Progenitor cell of endocrine pancreas (in vitro differentiated cells): ENCODE results near the gene RPL38. TPM values are rescaled to one million over a fixed set of nuclear protein-coding genes. Genes with fewer than 3 reads are reported as not detected.

Experiments
- DNase-seq: peaks from one replicate; pipeline ENCODE4 v3.0.0; 2021; ENCODE audit warnings: low spot score; ENCODE audit not compliant: unreplicated experiment
- H3K27ac Mint-ChIP-seq: 2 replicates; pipeline ENCODE4 v1.8.0; 2021; ENCODE audit warnings: mild to moderate bottlenecking, moderate library complexity, mixed read lengths
- H3K27me3 Mint-ChIP-seq: 2 replicates; pipeline ENCODE4 v1.8.0; 2021; ENCODE audit warnings: mixed read lengths
- H3K36me3 Mint-ChIP-seq: 2 replicates; pipeline ENCODE4 v1.8.0; 2022; ENCODE audit warnings: mixed read lengths; ENCODE audit not compliant: insufficient read depth
- H3K4me1 Mint-ChIP-seq: 2 replicates; pipeline ENCODE4 v1.8.0; 2021; ENCODE audit warnings: low read depth, mixed read lengths
- H3K4me3 Mint-ChIP-seq: 2 replicates; pipeline ENCODE4 v1.8.0; 2021; ENCODE audit warnings: low read depth, mild to moderate bottlenecking, moderate library complexity, mixed read lengths
- H3K9me3 Mint-ChIP-seq: 2 replicates; pipeline ENCODE4 v1.8.0; 2021; ENCODE audit warnings: low read depth, mixed read lengths
- long read RNA-seq: library from polyadenylated mRNA; unstranded; transcript quantifications from one replicate; pipeline ENCODE4 v2.0.0, GENCODE V29; 2020
- total RNA-seq: library from RNA; stranded (reverse); gene quantifications from 2 replicates; pipeline ENCODE4 v1.2.1, GENCODE V29; 2021
- TF ChIP-seq, protein P1 (sequence below): fragments of 200-600 bp; sonication (generic); IDR thresholded peaks from one replicate; pipeline ENCODE4 v1.5.0; 2021; ENCODE audit warnings: antibody characterized with exemption, mild to moderate bottlenecking; ENCODE audit not compliant: unreplicated experiment

Gene RPL38
- total RNA-seq, result 798 and 811 TPM in 2 replicates
- long read RNA-seq, transcript RPL38-202 (5 exons, 431 nt), result minor isoform, 26 of 152 reads
- long read RNA-seq, transcript RPL38-201 (5 exons, 1,170 nt), result major isoform, 113 of 152 reads
- long read RNA-seq, partial matches to known transcripts, result 2 of 152 reads
- long read RNA-seq, other reads (novel, unspliced or antisense), result 4 of 152 reads

DNA sequence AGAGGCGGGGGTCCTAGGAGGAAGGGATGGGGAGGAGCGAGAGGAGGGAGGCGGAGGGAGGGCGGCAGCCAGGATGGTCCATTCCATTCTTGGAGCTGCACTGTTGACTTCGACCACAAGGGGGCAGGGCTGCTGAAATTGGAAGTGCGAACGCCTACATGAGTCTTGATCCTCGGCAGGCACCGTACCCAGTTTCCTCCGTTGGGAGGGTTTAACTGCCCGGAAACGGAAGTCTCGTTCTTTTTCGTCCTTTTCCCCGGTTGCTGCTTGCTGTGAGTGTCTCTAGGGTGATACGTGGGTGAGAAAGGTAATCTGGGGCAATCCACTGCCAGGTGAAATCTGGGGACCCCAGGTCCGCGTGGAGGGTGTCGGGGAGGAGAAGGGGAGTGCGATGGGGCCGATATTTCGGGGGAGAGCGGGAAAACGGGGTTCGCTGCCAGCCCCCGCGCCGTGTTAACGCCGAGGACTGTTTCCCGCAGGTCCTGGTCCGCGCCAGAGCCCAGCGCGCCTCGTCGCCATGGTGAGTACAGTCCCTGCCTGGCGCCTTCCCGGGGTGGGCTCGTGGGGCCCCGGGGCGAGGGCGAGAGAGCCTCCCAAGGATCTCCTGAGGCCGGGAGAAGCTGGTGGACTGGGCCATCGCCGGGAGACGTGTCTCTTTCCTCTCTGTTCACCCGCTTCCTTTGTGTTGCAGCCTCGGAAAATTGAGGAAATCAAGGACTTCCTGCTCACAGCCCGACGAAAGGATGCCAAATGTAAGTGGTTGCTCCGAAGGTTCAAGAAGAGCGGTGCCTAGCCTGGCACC lies at the start of gene RPL38:
RPL38 (plus strand) TSS at position 240 of the 802 bp plus-strand sequence; CDS start at position 518, 278 bp downstream.
- Mint-ChIP-seq H3K27ac (peak within 1 kb of the TSS; percentile 99), H3K4me3 (peak within 1 kb of the TSS; percentile 100), H3K36me3 (peaks cover 13% of the 10 kb centered on the region), H3K27me3 (peaks cover 28% of the 10 kb centered on the region), H3K9me3 (no peaks in the 10 kb centered on the region), H3K4me1 (peaks cover 17% of the 10 kb centered on the region)
- TF ChIP-seq, protein P1, sequence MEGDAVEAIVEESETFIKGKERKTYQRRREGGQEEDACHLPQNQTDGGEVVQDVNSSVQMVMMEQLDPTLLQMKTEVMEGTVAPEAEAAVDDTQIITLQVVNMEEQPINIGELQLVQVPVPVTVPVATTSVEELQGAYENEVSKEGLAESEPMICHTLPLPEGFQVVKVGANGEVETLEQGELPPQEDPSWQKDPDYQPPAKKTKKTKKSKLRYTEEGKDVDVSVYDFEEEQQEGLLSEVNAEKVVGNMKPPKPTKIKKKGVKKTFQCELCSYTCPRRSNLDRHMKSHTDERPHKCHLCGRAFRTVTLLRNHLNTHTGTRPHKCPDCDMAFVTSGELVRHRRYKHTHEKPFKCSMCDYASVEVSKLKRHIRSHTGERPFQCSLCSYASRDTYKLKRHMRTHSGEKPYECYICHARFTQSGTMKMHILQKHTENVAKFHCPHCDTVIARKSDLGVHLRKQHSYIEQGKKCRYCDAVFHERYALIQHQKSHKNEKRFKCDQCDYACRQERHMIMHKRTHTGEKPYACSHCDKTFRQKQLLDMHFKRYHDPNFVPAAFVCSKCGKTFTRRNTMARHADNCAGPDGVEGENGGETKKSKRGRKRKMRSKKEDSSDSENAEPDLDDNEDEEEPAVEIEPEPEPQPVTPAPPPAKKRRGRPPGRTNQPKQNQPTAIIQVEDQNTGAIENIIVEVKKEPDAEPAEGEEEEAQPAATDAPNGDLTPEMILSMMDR, result peak; percentile 96
- DNase-seq, result peak; percentile 97

DNA sequence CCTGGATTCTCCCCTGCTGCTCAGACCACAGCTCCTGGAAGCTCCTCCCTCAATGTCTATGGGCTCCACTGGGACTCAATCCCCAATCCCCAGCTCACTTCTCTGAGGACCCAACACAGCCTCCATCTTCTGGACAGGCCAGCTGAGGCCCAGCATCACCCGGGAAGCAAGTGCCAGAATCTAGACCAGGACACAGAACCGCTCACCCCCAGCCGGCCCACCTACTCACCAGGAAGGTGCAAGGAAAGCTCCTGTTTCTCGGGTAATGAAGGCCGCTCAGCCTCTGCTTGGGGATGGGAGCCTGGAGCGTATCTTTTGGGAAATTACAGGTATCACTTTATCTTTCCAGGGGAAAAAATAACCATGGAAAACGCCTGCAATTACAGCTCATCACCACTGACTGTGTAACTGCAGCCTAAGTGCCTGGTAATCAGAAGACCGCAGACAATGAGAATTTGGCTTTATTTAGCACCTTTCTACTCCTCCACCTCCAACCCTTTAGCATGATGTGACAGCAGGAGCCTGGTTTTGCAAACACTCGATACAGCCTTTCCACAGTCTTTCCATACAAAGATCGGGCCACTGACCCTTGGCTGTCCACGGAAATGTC lies 49.6 kb upstream of the RPL38 start:
- H3K36me3 Mint-ChIP-seq, result no peaks in the 10 kb centered on the region
- peaks cover 18% of the 10 kb centered on the region for H3K4me1 Mint-ChIP-seq
- no peak overlapping the region for H3K4me3 Mint-ChIP-seq
- no peaks in the 10 kb centered on the region for H3K9me3 Mint-ChIP-seq
- H3K27me3 Mint-ChIP-seq, result peaks cover 6% of the 10 kb centered on the region
- DNase-seq, result no peak
- TF ChIP-seq, protein P1, result peak; percentile 14
- H3K27ac Mint-ChIP-seq, result peak overlapping the region; percentile 79

DNA sequence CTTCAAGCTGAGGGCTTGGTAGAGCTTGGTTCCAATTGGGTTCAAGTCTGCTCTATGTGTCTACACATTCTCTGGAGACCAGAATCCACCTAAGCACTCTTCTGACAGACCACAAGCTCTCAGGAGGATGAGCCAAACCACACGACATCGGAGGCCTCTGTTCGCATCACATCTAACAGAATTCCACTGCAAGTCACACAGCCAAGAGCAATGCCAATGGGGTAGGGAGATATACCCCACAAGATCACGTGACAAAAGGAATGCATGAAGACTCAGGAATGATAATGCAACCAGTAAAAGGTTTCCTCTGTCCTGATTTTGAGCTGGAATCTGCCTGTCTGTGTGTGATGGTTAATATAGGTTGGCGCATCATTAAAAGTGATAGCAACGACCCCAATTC lies 46.6 kb upstream of the RPL38 start:
- Mint-ChIP-seq H3K4me3 (no peak overlapping the region), H3K4me1 (peaks cover 1% of the 10 kb centered on the region), H3K36me3 (no peaks in the 10 kb centered on the region), H3K27me3 (peaks cover 3% of the 10 kb centered on the region), H3K27ac (no peak overlapping the region), H3K9me3 (no peaks in the 10 kb centered on the region)
- TF ChIP-seq, protein P1, result no peak
- no peak for DNase-seq

DNA sequence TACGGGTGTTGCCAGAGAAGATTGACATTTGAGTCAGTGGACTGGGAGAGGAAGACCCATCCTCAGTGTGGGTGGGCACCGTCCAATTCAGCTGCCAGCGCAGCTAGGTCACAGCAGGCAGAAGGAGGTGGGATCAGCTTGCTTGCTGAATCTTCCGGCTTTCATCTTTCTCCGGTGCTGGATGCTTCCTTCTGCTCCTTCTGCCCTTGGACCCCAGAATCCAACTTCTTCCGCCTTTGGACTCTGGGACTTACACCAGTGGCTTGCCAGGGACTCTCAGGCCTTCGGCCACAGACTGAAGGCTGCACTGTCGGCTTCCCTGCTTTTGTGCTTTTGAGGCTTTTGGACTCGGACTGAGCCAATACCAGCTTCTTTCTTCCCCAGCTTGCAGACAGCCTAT lies 46.1 kb upstream of the RPL38 start:
- Mint-ChIP-seq H3K4me1 (peaks cover 1% of the 10 kb centered on the region), H3K27me3 (peaks cover 3% of the 10 kb centered on the region), H3K27ac (no peak overlapping the region), H3K36me3 (no peaks in the 10 kb centered on the region), H3K9me3 (no peaks in the 10 kb centered on the region), H3K4me3 (no peak overlapping the region)
- DNase-seq, result no peak
- TF ChIP-seq, protein P1, result no peak

DNA sequence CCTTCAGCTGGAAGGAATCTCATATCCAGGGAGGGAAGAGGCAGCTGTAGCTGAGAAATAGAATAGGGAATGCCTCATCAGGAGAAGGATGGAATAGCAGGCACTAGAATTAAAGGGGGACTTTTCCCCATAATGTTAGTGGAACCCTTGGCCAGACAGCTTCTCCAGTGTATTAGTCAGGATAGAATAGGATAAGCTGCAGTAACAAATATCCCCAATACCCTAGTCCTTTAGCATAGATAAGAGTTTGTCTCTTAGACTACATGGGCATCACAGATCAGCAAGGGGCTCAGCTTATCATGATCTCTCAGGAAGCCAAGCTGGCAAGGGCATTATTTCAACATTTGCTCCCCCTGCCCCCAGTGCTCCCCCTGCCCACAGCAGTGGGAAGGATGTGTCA lies 44.7 kb upstream of the RPL38 start:
- Mint-ChIP-seq H3K9me3 (no peaks in the 10 kb centered on the region), H3K27me3 (peaks cover 3% of the 10 kb centered on the region), H3K4me3 (no peak overlapping the region), H3K36me3 (no peaks in the 10 kb centered on the region), H3K27ac (no peak overlapping the region), H3K4me1 (no peaks in the 10 kb centered on the region)
- no peak for DNase-seq
- TF ChIP-seq, protein P1, result no peak
